Measurements from ENCODE around the gene MIAT.

The MIAT gene

GRCh38 chr22:26615830-26616435 lies 41.5 kb upstream of the MIAT start:
- no peak overlapping the region for H3K4me3 ChIP-seq (ENCODE audit: insufficient read depth, low read depth, low read length)
- H3K36me3 ChIP-seq (ENCODE audit: control insufficient read depth, insufficient read depth, low read length), result no peaks in the 10 kb centered on the region
- peaks cover 16% of the 10 kb centered on the region for H3K27me3 ChIP-seq (ENCODE audit: control insufficient read depth, insufficient read depth, low read length, poor library complexity, severe bottlenecking)
- H3K9me3 ChIP-seq (ENCODE audit: control insufficient read depth, low read length), result no peaks in the 10 kb centered on the region
- no peak overlapping the region for H3K27ac ChIP-seq (ENCODE audit: insufficient read depth, low read depth, low read length, poor library complexity, severe bottlenecking)
- WGBS, 2 experiments, result 84% methylated on average over 11 of the region's 11 CpGs
- H3K4me1 ChIP-seq (ENCODE audit: control insufficient read depth, insufficient read depth, low read length), result peaks cover 26% of the 10 kb centered on the region

GRCh38 chr22:26616650-26617049 lies 40.7 kb upstream of the MIAT start:
- H3K27me3 ChIP-seq (ENCODE audit: control insufficient read depth, insufficient read depth, low read length, poor library complexity, severe bottlenecking), result peaks cover 16% of the 10 kb centered on the region
- no peaks in the 10 kb centered on the region for H3K9me3 ChIP-seq (ENCODE audit: control insufficient read depth, low read length)
- 33 to 47% methylated on average over 2 of the region's 2 CpGs for WGBS, 2 experiments
- no peaks in the 10 kb centered on the region for H3K36me3 ChIP-seq (ENCODE audit: control insufficient read depth, insufficient read depth, low read length)
- peaks cover 30% of the 10 kb centered on the region for H3K4me1 ChIP-seq (ENCODE audit: control insufficient read depth, insufficient read depth, low read length)
- H3K4me3 ChIP-seq (ENCODE audit: insufficient read depth, low read depth, low read length), result no peak overlapping the region
- H3K27ac ChIP-seq (ENCODE audit: insufficient read depth, low read depth, low read length, poor library complexity, severe bottlenecking), result peak overlapping the region; percentile 3

GRCh38 chr22:26617271-26618199 lies 39.9 kb upstream of the MIAT start, which contains the start of gene CRYBB1:
Gene CRYBB1 (minus strand): TSS chr22:26618027. CDS start chr22:26616319, 1,708 bp downstream.
- peaks cover 16% of the 10 kb centered on the region for H3K27me3 ChIP-seq (ENCODE audit: control insufficient read depth, insufficient read depth, low read length, poor library complexity, severe bottlenecking)
- no peaks in the 10 kb centered on the region for H3K9me3 ChIP-seq (ENCODE audit: control insufficient read depth, low read length)
- H3K36me3 ChIP-seq (ENCODE audit: control insufficient read depth, insufficient read depth, low read length), result no peaks in the 10 kb centered on the region
- no peak within 1 kb of the TSS for H3K4me3 ChIP-seq (ENCODE audit: insufficient read depth, low read depth, low read length)
- H3K27ac ChIP-seq (ENCODE audit: insufficient read depth, low read depth, low read length, poor library complexity, severe bottlenecking), result peak within 1 kb of the TSS; percentile 3
- peaks cover 30% of the 10 kb centered on the region for H3K4me1 ChIP-seq (ENCODE audit: control insufficient read depth, insufficient read depth, low read length)
- 45 to 47% methylated on average over 7 of the region's 7 CpGs for WGBS, 2 experiments

GRCh38 chr22:26618455-26618854 lies 38.9 kb upstream of the MIAT start:
- no peak overlapping the region for H3K27ac ChIP-seq (ENCODE audit: insufficient read depth, low read depth, low read length, poor library complexity, severe bottlenecking)
- no peaks in the 10 kb centered on the region for H3K9me3 ChIP-seq (ENCODE audit: control insufficient read depth, low read length)
- H3K36me3 ChIP-seq (ENCODE audit: control insufficient read depth, insufficient read depth, low read length), result no peaks in the 10 kb centered on the region
- no peak overlapping the region for H3K4me3 ChIP-seq (ENCODE audit: insufficient read depth, low read depth, low read length)
- H3K4me1 ChIP-seq (ENCODE audit: control insufficient read depth, insufficient read depth, low read length), result peaks cover 30% of the 10 kb centered on the region
- H3K27me3 ChIP-seq (ENCODE audit: control insufficient read depth, insufficient read depth, low read length, poor library complexity, severe bottlenecking), result peaks cover 9% of the 10 kb centered on the region
- WGBS, 2 experiments, result 92% methylated on average over 8 of the region's 8 CpGs

GRCh38 chr22:26619510-26619909 lies 37.9 kb upstream of the MIAT start:
- H3K4me1 ChIP-seq (ENCODE audit: control insufficient read depth, insufficient read depth, low read length), result peaks cover 30% of the 10 kb centered on the region
- no peak overlapping the region for H3K4me3 ChIP-seq (ENCODE audit: insufficient read depth, low read depth, low read length)
- H3K27ac ChIP-seq (ENCODE audit: insufficient read depth, low read depth, low read length, poor library complexity, severe bottlenecking), result no peak overlapping the region
- H3K36me3 ChIP-seq (ENCODE audit: control insufficient read depth, insufficient read depth, low read length), result no peaks in the 10 kb centered on the region
- 85 to 92% methylated on average over 6 of the region's 6 CpGs for WGBS, 2 experiments
- peaks cover 1% of the 10 kb centered on the region for H3K27me3 ChIP-seq (ENCODE audit: control insufficient read depth, insufficient read depth, low read length, poor library complexity, severe bottlenecking)
- no peaks in the 10 kb centered on the region for H3K9me3 ChIP-seq (ENCODE audit: control insufficient read depth, low read length)

GRCh38 chr22:26620197-26620596 lies 37.2 kb upstream of the MIAT start:
- Histone ChIP-seq H3K4me1 (ENCODE audit: control insufficient read depth, insufficient read depth, low read length) (peaks cover 27% of the 10 kb centered on the region), H3K4me3 (ENCODE audit: insufficient read depth, low read depth, low read length) (no peak overlapping the region), H3K27me3 (ENCODE audit: control insufficient read depth, insufficient read depth, low read length, poor library complexity, severe bottlenecking) (no peaks in the 10 kb centered on the region), H3K27ac (ENCODE audit: insufficient read depth, low read depth, low read length, poor library complexity, severe bottlenecking) (no peak overlapping the region), H3K9me3 (ENCODE audit: control insufficient read depth, low read length) (no peaks in the 10 kb centered on the region), H3K36me3 (ENCODE audit: control insufficient read depth, insufficient read depth, low read length) (no peaks in the 10 kb centered on the region)
- 84 to 95% methylated on average over 1 to 2 of the region's 2 CpGs for WGBS, 2 experiments

GRCh38 chr22:26621663-26622062 lies 35.7 kb upstream of the MIAT start, which contains the start of gene CRYBA4:
Gene CRYBA4 (plus strand): TSS chr22:26621963. CDS start chr22:26622597, 634 bp downstream.
- WGBS, 2 experiments, result 48 to 51% methylated on average over 7 of the region's 7 CpGs
- Histone ChIP-seq H3K27ac (ENCODE audit: insufficient read depth, low read depth, low read length, poor library complexity, severe bottlenecking) (no peak within 1 kb of the TSS), H3K9me3 (ENCODE audit: control insufficient read depth, low read length) (no peaks in the 10 kb centered on the region), H3K4me1 (ENCODE audit: control insufficient read depth, insufficient read depth, low read length) (peaks cover 20% of the 10 kb centered on the region), H3K36me3 (ENCODE audit: control insufficient read depth, insufficient read depth, low read length) (no peaks in the 10 kb centered on the region), H3K27me3 (ENCODE audit: control insufficient read depth, insufficient read depth, low read length, poor library complexity, severe bottlenecking) (no peaks in the 10 kb centered on the region), H3K4me3 (ENCODE audit: insufficient read depth, low read depth, low read length) (no peak within 1 kb of the TSS)

GRCh38 chr22:26623984-26624383 lies 33.4 kb upstream of the MIAT start:
- WGBS, 2 experiments, result 93 to 100% methylated on average over 1 of the region's 1 CpG
- H3K4me1 ChIP-seq (ENCODE audit: control insufficient read depth, insufficient read depth, low read length), result peaks cover 4% of the 10 kb centered on the region
- H3K27me3 ChIP-seq (ENCODE audit: control insufficient read depth, insufficient read depth, low read length, poor library complexity, severe bottlenecking), result no peaks in the 10 kb centered on the region
- H3K9me3 ChIP-seq (ENCODE audit: control insufficient read depth, low read length), result no peaks in the 10 kb centered on the region
- H3K36me3 ChIP-seq (ENCODE audit: control insufficient read depth, insufficient read depth, low read length), result no peaks in the 10 kb centered on the region
- H3K4me3 ChIP-seq (ENCODE audit: insufficient read depth, low read depth, low read length), result no peak overlapping the region
- H3K27ac ChIP-seq (ENCODE audit: insufficient read depth, low read depth, low read length, poor library complexity, severe bottlenecking), result no peak overlapping the region

- H3K4me3 ChIP-seq (ENCODE audit: insufficient read depth, low read depth, low read length), result no peak overlapping the region
- 93% methylated on average over 12 of the region's 12 CpGs for WGBS, 2 experiments
Measured at GRCh38 chr22:26624803-26625202, 32.6 kb upstream of the MIAT start.

More at GRCh38 chr22:26624803-26625202, 32.6 kb upstream of the MIAT start:
- H3K27ac ChIP-seq (ENCODE audit: insufficient read depth, low read depth, low read length, poor library complexity, severe bottlenecking), result no peak overlapping the region
- peaks cover 4% of the 10 kb centered on the region for H3K4me1 ChIP-seq (ENCODE audit: control insufficient read depth, insufficient read depth, low read length)
- no peaks in the 10 kb centered on the region for H3K27me3 ChIP-seq (ENCODE audit: control insufficient read depth, insufficient read depth, low read length, poor library complexity, severe bottlenecking)
- H3K36me3 ChIP-seq (ENCODE audit: control insufficient read depth, insufficient read depth, low read length), result no peaks in the 10 kb centered on the region
- H3K9me3 ChIP-seq (ENCODE audit: control insufficient read depth, low read length), result no peaks in the 10 kb centered on the region

All from ectodermal cell (in vitro differentiated cells).